Measurements from ENCODE around the gene TASOR2.

TASOR2 gene

GRCh38 chr10:5666841-5667630 lies 17.6 kb upstream of the TASOR2 start:
- H3K9ac ChIP-seq (ENCODE audit: low read depth in 1 of 2, low read length in 2 of 2), result peak overlapping the region in 1 of 2 donors; percentile 48
- H3K4me1 ChIP-seq (ENCODE audit: control insufficient read depth in 2 of 2, insufficient read depth in 2 of 2, low read length in 2 of 2), result peaks cover 10 to 17% of the 10 kb centered on the region in 2 donors
- H3K27me3 ChIP-seq (ENCODE audit: control insufficient read depth in 2 of 2, insufficient read depth in 2 of 2, low read length in 2 of 2), result no peaks in the 10 kb centered on the region
- no peaks in the 10 kb centered on the region for H3K36me3 ChIP-seq (ENCODE audit: control insufficient read depth in 2 of 2, insufficient read depth in 2 of 2, low read length in 2 of 2)
- H3K9me3 ChIP-seq (ENCODE audit: control insufficient read depth in 2 of 2, low read length in 2 of 2), result no peaks in the 10 kb centered on the region
- no peak overlapping the region for H3K27ac ChIP-seq (ENCODE audit: low read depth in 2 of 2, low read length in 2 of 2)
- H3K4me3 ChIP-seq (ENCODE audit: low read length in 2 of 2), result peak overlapping the region; percentile 83 to 95

GRCh38 chr10:5668429-5668828 lies 16.2 kb upstream of the TASOR2 start:
- H3K36me3 ChIP-seq (ENCODE audit: control insufficient read depth in 2 of 2, insufficient read depth in 2 of 2, low read length in 2 of 2), result no peaks in the 10 kb centered on the region
- H3K9ac ChIP-seq (ENCODE audit: low read depth in 1 of 2, low read length in 2 of 2), result no peak overlapping the region
- no peak overlapping the region for H3K4me3 ChIP-seq (ENCODE audit: low read length in 2 of 2)
- H3K4me1 ChIP-seq (ENCODE audit: control insufficient read depth in 2 of 2, insufficient read depth in 2 of 2, low read length in 2 of 2), result peaks cover 10 to 17% of the 10 kb centered on the region in 2 donors
- no peaks in the 10 kb centered on the region for H3K9me3 ChIP-seq (ENCODE audit: control insufficient read depth in 2 of 2, low read length in 2 of 2)
- H3K27me3 ChIP-seq (ENCODE audit: control insufficient read depth in 2 of 2, insufficient read depth in 2 of 2, low read length in 2 of 2), result no peaks in the 10 kb centered on the region
- H3K27ac ChIP-seq (ENCODE audit: low read depth in 2 of 2, low read length in 2 of 2), result no peak overlapping the region

- Histone ChIP-seq H3K27ac (ENCODE audit: low read depth in 2 of 2, low read length in 2 of 2) (no peak overlapping the region), H3K4me1 (ENCODE audit: control insufficient read depth in 2 of 2, insufficient read depth in 2 of 2, low read length in 2 of 2) (peaks cover 10 to 17% of the 10 kb centered on the region in 2 donors), H3K4me3 (ENCODE audit: low read length in 2 of 2) (no peak overlapping the region), H3K9ac (ENCODE audit: low read depth in 1 of 2, low read length in 2 of 2) (no peak overlapping the region), H3K9me3 (ENCODE audit: control insufficient read depth in 2 of 2, low read length in 2 of 2) (peaks cover 0 to 2% of the 10 kb centered on the region in 2 donors), H3K27me3 (ENCODE audit: control insufficient read depth in 2 of 2, insufficient read depth in 2 of 2, low read length in 2 of 2) (no peaks in the 10 kb centered on the region), H3K36me3 (ENCODE audit: control insufficient read depth in 2 of 2, insufficient read depth in 2 of 2, low read length in 2 of 2) (no peaks in the 10 kb centered on the region)
These were observed 15.0 kb upstream of the TASOR2 start for GRCh38 chr10:5669604-5670003.

DNA sequence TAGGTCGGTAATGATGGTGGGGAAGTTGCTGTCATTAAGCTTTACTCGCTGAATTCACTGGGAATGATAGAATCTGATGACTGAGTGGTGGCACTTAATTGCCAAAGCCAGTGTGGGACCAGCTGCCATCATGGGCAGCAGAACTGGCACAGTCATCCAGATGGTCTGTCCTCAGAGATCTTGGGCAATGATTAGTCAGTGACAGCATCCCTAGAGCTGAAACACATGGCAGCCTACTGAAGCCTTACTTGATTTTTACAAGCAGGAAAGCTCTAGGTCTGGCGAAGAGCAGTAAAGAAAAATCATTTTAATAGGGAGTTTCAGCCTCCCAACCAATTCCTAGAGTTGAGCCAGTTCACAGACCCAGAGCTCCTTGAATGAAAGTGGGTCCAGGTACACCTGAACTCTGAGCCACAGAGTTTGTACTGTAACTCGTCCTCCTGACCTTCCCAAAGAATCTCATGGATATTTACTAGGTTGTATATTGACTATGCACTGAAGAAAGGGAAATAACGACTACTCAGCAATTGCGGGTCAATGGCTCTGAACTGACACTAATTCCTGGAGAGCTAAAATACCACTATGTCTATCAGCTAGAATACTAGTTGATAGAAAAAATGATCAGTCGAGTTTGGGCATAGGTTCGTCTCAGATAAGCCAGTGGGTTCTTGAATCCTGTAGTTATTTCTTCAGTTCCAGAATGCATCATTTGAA lies 13.8 kb upstream of the TASOR2 start:
- Histone ChIP-seq H3K9ac (ENCODE audit: low read depth in 1 of 2, low read length in 2 of 2) (no peak overlapping the region), H3K27me3 (ENCODE audit: control insufficient read depth in 2 of 2, insufficient read depth in 2 of 2, low read length in 2 of 2) (no peaks in the 10 kb centered on the region), H3K4me3 (ENCODE audit: low read length in 2 of 2) (no peak overlapping the region), H3K27ac (ENCODE audit: low read depth in 2 of 2, low read length in 2 of 2) (no peak overlapping the region), H3K9me3 (ENCODE audit: control insufficient read depth in 2 of 2, low read length in 2 of 2) (peaks cover 0 to 2% of the 10 kb centered on the region in 2 donors), H3K36me3 (ENCODE audit: control insufficient read depth in 2 of 2, insufficient read depth in 2 of 2, low read length in 2 of 2) (no peaks in the 10 kb centered on the region), H3K4me1 (ENCODE audit: control insufficient read depth in 2 of 2, insufficient read depth in 2 of 2, low read length in 2 of 2) (peaks cover 4 to 7% of the 10 kb centered on the region in 2 donors)

- Histone ChIP-seq H3K4me3 (ENCODE audit: low read length in 2 of 2) (no peak overlapping the region), H3K9ac (ENCODE audit: low read depth in 1 of 2, low read length in 2 of 2) (no peak overlapping the region), H3K36me3 (ENCODE audit: control insufficient read depth in 2 of 2, insufficient read depth in 2 of 2, low read length in 2 of 2) (no peaks in the 10 kb centered on the region), H3K27me3 (ENCODE audit: control insufficient read depth in 2 of 2, insufficient read depth in 2 of 2, low read length in 2 of 2) (no peaks in the 10 kb centered on the region), H3K4me1 (ENCODE audit: control insufficient read depth in 2 of 2, insufficient read depth in 2 of 2, low read length in 2 of 2) (no peaks in the 10 kb centered on the region), H3K27ac (ENCODE audit: low read depth in 2 of 2, low read length in 2 of 2) (no peak overlapping the region), H3K9me3 (ENCODE audit: control insufficient read depth in 2 of 2, low read length in 2 of 2) (peaks cover 0 to 2% of the 10 kb centered on the region in 2 donors)
These were observed 6.1 kb upstream of the TASOR2 start for GRCh38 chr10:5678397-5679036.

DNA sequence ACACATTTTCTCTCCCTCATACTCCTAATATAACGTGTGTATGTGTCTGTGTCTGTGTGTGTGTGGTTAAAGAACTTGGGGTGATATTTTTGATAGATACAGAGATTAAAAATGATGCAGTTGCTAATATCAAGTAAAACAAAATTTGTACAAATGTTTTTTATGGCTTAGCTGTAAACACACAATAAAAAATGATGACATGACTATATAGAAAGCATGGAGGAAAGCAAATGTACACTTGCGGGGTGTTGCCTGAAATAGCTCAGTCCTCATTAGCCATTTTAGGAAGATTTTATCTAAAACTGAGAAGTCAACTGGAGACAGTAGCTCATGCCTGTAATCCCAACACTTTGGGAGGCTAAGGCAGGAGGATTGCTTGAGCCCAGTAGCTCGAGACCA lies 5.6 kb upstream of the TASOR2 start:
- Histone ChIP-seq H3K9me3 (ENCODE audit: control insufficient read depth in 2 of 2, low read length in 2 of 2) (peaks cover 0 to under 1% of the 10 kb centered on the region in 2 donors), H3K4me1 (ENCODE audit: control insufficient read depth in 2 of 2, insufficient read depth in 2 of 2, low read length in 2 of 2) (peaks cover 0 to under 1% of the 10 kb centered on the region in 2 donors), H3K9ac (ENCODE audit: low read depth in 1 of 2, low read length in 2 of 2) (no peak overlapping the region), H3K36me3 (ENCODE audit: control insufficient read depth in 2 of 2, insufficient read depth in 2 of 2, low read length in 2 of 2) (no peaks in the 10 kb centered on the region), H3K27me3 (ENCODE audit: control insufficient read depth in 2 of 2, insufficient read depth in 2 of 2, low read length in 2 of 2) (no peaks in the 10 kb centered on the region), H3K4me3 (ENCODE audit: low read length in 2 of 2) (no peak overlapping the region), H3K27ac (ENCODE audit: low read depth in 2 of 2, low read length in 2 of 2) (no peak overlapping the region)

DNA sequence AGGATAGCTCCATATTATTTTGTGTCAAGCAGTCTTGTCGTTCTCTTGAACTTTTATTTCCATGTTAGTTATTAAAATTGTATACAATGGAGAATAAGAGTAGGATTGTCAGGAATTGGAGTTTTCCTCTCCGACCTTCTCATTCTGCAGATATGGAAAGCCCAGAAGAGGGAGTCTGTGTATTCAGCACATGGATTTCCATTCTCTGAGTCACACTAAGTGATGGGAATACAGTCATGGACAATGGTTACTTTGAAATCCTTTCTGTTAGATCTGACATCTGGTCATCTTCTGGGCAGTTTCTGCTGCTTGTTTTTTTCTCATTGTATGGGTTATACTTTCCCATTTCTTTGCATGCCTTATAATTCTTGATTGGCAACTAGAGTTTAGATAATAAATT lies 5.0 kb upstream of the TASOR2 start:
- no peaks in the 10 kb centered on the region for H3K27me3 ChIP-seq (ENCODE audit: control insufficient read depth in 2 of 2, insufficient read depth in 2 of 2, low read length in 2 of 2)
- no peak overlapping the region for H3K4me3 ChIP-seq (ENCODE audit: low read length in 2 of 2)
- no peaks in the 10 kb centered on the region for H3K36me3 ChIP-seq (ENCODE audit: control insufficient read depth in 2 of 2, insufficient read depth in 2 of 2, low read length in 2 of 2)
- H3K27ac ChIP-seq (ENCODE audit: low read depth in 2 of 2, low read length in 2 of 2), result no peak overlapping the region
- H3K9me3 ChIP-seq (ENCODE audit: control insufficient read depth in 2 of 2, low read length in 2 of 2), result no peaks in the 10 kb centered on the region
- H3K4me1 ChIP-seq (ENCODE audit: control insufficient read depth in 2 of 2, insufficient read depth in 2 of 2, low read length in 2 of 2), result peaks cover 2 to 3% of the 10 kb centered on the region in 2 donors
- H3K9ac ChIP-seq (ENCODE audit: low read depth in 1 of 2, low read length in 2 of 2), result no peak overlapping the region

DNA sequence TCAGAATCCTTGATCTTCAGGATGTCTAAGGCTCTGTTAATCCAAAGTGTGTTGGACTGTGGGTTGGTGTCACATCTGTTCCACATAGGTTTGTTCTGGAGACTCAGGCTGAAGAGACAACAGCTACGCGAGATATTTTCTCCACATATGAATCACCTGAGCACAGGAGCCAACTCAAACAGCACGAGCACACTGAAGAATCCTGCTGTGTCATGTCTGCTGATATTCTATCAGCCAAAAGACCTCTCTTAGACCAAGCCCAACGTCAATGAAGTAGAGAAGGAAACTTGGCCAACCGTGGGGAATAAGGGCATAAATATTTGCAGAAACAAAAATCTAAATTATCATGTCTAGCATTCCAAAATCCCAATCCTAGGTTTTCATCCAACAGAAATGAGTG lies 2.7 kb upstream of the TASOR2 start:
- Histone ChIP-seq H3K4me3 (ENCODE audit: low read length in 2 of 2) (no peak overlapping the region), H3K9ac (ENCODE audit: low read depth in 1 of 2, low read length in 2 of 2) (no peak overlapping the region), H3K27ac (ENCODE audit: low read depth in 2 of 2, low read length in 2 of 2) (no peak overlapping the region), H3K27me3 (ENCODE audit: control insufficient read depth in 2 of 2, insufficient read depth in 2 of 2, low read length in 2 of 2) (no peaks in the 10 kb centered on the region), H3K4me1 (ENCODE audit: control insufficient read depth in 2 of 2, insufficient read depth in 2 of 2, low read length in 2 of 2) (peaks cover 13 to 15% of the 10 kb centered on the region in 2 donors), H3K36me3 (ENCODE audit: control insufficient read depth in 2 of 2, insufficient read depth in 2 of 2, low read length in 2 of 2) (no peaks in the 10 kb centered on the region), H3K9me3 (ENCODE audit: control insufficient read depth in 2 of 2, low read length in 2 of 2) (no peaks in the 10 kb centered on the region)

- no peak overlapping the region for H3K27ac ChIP-seq (ENCODE audit: low read depth in 2 of 2, low read length in 2 of 2)
These were observed 1.6 kb upstream of the TASOR2 start for GRCh38 chr10:5683065-5683464.

More at GRCh38 chr10:5683065-5683464, 1.6 kb upstream of the TASOR2 start:
- Histone ChIP-seq H3K4me1 (ENCODE audit: control insufficient read depth in 2 of 2, insufficient read depth in 2 of 2, low read length in 2 of 2) (peaks cover 13 to 15% of the 10 kb centered on the region in 2 donors), H3K4me3 (ENCODE audit: low read length in 2 of 2) (no peak overlapping the region), H3K36me3 (ENCODE audit: control insufficient read depth in 2 of 2, insufficient read depth in 2 of 2, low read length in 2 of 2) (no peaks in the 10 kb centered on the region), H3K27me3 (ENCODE audit: control insufficient read depth in 2 of 2, insufficient read depth in 2 of 2, low read length in 2 of 2) (no peaks in the 10 kb centered on the region), H3K9me3 (ENCODE audit: control insufficient read depth in 2 of 2, low read length in 2 of 2) (no peaks in the 10 kb centered on the region), H3K9ac (ENCODE audit: low read depth in 1 of 2, low read length in 2 of 2) (no peak overlapping the region)
